ENCODE data around the gene TRNT1. TPM values are rescaled to one million over a fixed set of nuclear protein-coding genes. Genes with fewer than 3 reads are reported as not detected.

Gene TRNT1
- total RNA-seq, 1 donor from 2014 or later: 12.1 TPM

DNA sequence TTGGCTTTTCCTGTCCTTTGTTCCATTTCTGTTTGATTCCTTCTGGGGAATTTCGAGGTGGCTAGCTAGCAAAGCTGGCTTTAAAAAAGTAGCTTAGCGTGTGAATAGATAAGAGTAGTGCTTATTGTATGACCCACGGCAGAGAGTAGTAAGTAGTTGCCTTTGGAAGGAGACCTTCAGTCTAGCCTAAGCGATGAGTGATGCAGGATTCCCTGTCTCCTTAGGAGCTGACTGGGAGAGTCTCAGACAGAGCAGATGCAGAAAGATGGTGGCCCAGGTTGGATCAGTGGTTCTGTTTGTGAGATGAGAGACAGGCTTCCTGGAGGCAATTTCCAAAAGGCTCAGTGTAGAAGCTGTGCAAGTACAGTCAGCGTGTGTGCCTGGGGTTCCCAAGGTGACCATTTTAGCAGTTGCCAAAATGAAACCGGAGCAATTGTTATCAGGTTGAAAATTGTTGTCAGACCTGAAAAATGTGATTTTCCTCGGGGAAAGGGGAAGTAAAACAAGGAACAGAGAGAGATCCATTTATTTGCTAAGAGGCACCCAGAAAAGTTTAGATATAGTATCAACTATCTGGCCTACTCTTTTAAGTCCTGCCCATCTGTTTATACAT is 15.9 kb upstream of the TRNT1 start:
- no peak overlapping the region for H3K27ac Mint-ChIP-seq (ENCODE audit: unreplicated experiment)
- DNase-seq (ENCODE audit: low spot score): no peak

DNA sequence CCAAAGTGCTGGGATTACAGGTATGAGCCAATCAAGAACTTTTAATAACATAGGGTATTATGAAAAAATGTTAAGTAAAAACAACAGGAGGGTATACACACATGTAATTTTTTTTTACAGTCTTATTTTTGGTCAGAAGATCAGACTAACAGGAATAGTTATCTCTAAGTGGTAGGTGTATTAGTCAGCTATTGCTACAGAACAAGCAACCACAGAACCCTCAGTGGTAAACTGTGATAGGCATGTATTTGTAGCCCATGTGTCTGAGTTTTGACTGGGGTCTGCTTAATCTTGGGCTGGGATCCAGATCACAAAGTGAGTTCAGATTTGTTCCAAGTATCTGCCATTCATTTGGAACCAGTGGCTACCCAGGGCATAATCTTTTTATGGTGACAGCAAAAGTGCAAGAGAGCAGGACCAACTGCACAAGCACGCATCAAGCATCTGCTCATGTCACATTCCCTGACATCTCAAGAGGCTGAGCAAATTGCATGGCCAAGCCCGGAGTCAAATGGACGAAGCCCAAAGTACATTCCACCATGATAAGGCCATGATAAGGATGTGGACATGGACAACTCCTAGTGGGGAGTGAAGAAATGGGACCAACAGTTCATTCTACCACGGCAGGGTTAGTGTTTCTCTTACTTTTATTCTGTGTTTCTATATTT is 13.6 kb upstream of the TRNT1 start:
- no peak overlapping the region for H3K27ac Mint-ChIP-seq (ENCODE audit: unreplicated experiment)
- H3K9me3 Mint-ChIP-seq (ENCODE audit: unreplicated experiment): peaks cover 40% of the 10 kb centered on the region
- no peak overlapping the region for H3K4me3 Mint-ChIP-seq (ENCODE audit: unreplicated experiment)
- H3K4me1 Mint-ChIP-seq (ENCODE audit: unreplicated experiment): no peaks in the 10 kb centered on the region
- no peak for DNase-seq (ENCODE audit: low spot score)
- H3K36me3 Mint-ChIP-seq (ENCODE audit: low read depth, unreplicated experiment): no peaks in the 10 kb centered on the region
- no peaks in the 10 kb centered on the region for H3K27me3 Mint-ChIP-seq (ENCODE audit: unreplicated experiment)
- TF ChIP-seq, protein P1, sequence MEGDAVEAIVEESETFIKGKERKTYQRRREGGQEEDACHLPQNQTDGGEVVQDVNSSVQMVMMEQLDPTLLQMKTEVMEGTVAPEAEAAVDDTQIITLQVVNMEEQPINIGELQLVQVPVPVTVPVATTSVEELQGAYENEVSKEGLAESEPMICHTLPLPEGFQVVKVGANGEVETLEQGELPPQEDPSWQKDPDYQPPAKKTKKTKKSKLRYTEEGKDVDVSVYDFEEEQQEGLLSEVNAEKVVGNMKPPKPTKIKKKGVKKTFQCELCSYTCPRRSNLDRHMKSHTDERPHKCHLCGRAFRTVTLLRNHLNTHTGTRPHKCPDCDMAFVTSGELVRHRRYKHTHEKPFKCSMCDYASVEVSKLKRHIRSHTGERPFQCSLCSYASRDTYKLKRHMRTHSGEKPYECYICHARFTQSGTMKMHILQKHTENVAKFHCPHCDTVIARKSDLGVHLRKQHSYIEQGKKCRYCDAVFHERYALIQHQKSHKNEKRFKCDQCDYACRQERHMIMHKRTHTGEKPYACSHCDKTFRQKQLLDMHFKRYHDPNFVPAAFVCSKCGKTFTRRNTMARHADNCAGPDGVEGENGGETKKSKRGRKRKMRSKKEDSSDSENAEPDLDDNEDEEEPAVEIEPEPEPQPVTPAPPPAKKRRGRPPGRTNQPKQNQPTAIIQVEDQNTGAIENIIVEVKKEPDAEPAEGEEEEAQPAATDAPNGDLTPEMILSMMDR (IDR thresholded peaks at IDR 0.05; ENCODE audit: unreplicated experiment): no peak

More for the DNA sequence above, 15.9 kb upstream of the TRNT1 start:
- Mint-ChIP-seq H3K36me3 (ENCODE audit: low read depth, unreplicated experiment) (no peaks in the 10 kb centered on the region), H3K4me3 (ENCODE audit: unreplicated experiment) (no peak overlapping the region), H3K27me3 (ENCODE audit: unreplicated experiment) (no peaks in the 10 kb centered on the region), H3K4me1 (ENCODE audit: unreplicated experiment) (no peaks in the 10 kb centered on the region), H3K9me3 (ENCODE audit: unreplicated experiment) (peaks cover 31% of the 10 kb centered on the region)
- TF ChIP-seq, protein P1 (IDR thresholded peaks at IDR 0.05; ENCODE audit: unreplicated experiment): no peak

DNA sequence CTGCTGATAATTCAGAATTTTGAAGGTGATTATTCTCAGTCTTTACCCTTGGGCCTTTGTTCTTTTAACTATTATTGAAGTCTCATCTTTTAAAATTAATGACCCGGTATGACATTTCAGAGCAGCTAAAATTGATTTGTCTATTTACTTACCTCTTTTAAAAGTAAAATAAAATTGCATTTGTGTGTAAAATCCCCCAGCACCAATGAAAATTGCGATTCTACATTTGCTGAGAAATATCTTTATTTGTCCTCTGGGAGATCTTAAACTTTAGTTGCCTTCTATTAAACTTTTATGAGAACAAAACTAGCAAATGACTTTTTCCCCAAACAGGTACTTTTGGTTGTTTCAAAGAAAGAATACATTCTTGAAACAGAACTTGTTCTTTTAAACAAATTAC is 9.1 kb upstream of the TRNT1 start:
- H3K9me3 Mint-ChIP-seq (ENCODE audit: unreplicated experiment): peaks cover 25% of the 10 kb centered on the region
- H3K27ac Mint-ChIP-seq (ENCODE audit: unreplicated experiment): no peak overlapping the region
- H3K4me3 Mint-ChIP-seq (ENCODE audit: unreplicated experiment): no peak overlapping the region
- H3K4me1 Mint-ChIP-seq (ENCODE audit: unreplicated experiment): no peaks in the 10 kb centered on the region
- H3K27me3 Mint-ChIP-seq (ENCODE audit: unreplicated experiment): no peaks in the 10 kb centered on the region
- H3K36me3 Mint-ChIP-seq (ENCODE audit: low read depth, unreplicated experiment): no peaks in the 10 kb centered on the region
- TF ChIP-seq, protein P1 (IDR thresholded peaks at IDR 0.05; ENCODE audit: unreplicated experiment): no peak
- no peak for DNase-seq (ENCODE audit: low spot score)

DNA sequence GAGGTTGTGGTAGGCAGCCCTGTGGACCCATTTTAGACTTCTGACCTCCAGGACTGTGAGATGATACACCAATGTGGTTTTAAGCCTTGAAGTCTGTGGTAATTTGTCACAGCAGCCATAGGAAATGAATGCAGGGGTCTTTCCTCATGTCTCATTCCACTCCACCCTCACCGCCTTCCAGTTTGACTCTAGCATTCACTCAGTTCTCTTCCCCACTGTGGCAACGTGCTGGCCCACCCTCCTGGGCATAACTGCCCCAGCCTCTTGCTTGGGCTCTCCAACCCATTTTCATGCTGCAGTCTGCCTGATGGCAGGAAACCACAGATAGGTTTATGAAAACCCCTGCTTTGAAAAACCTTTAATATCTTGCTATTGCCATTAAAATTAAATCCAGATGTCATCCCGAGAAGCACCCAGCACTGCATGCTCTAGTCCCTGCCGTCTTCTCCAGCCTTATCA is 7.3 kb upstream of the TRNT1 start:
- TF ChIP-seq, protein P1 (IDR thresholded peaks at IDR 0.05; ENCODE audit: unreplicated experiment): no peak
- Mint-ChIP-seq H3K27me3 (ENCODE audit: unreplicated experiment) (peaks cover 1% of the 10 kb centered on the region), H3K36me3 (ENCODE audit: low read depth, unreplicated experiment) (no peaks in the 10 kb centered on the region), H3K4me3 (ENCODE audit: unreplicated experiment) (no peak overlapping the region), H3K9me3 (ENCODE audit: unreplicated experiment) (peaks cover 25% of the 10 kb centered on the region), H3K27ac (ENCODE audit: unreplicated experiment) (no peak overlapping the region), H3K4me1 (ENCODE audit: unreplicated experiment) (no peaks in the 10 kb centered on the region)
- DNase-seq (ENCODE audit: low spot score): no peak

DNA sequence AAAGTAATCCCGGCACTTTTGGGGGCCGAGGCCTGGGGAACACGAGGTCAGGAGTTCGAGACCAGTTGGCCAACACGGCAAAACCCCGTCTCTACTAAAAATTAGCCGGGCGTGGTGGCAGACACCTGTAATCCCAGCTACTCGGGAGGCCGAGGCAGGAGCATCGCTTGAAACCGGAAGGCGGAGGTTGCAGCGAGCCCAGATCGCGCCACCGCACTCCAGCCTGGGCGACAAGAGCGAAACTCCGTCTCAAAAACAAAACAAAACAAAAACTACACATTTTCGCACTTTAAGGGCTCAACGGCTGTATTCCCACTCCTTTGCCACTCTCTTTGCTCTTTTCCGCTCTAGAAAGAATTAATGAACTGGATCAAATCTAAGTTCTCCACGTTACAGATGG is 763 bp upstream of the TRNT1 start:
- Mint-ChIP-seq H3K4me3 (ENCODE audit: unreplicated experiment) (peak overlapping the region; percentile 91), H3K9me3 (ENCODE audit: unreplicated experiment) (peaks cover 13% of the 10 kb centered on the region), H3K4me1 (ENCODE audit: unreplicated experiment) (peaks cover 20% of the 10 kb centered on the region), H3K27me3 (ENCODE audit: unreplicated experiment) (peaks cover 16% of the 10 kb centered on the region), H3K27ac (ENCODE audit: unreplicated experiment) (peak overlapping the region; percentile 95), H3K36me3 (ENCODE audit: low read depth, unreplicated experiment) (peaks cover 19% of the 10 kb centered on the region)
- TF ChIP-seq, protein P1 (IDR thresholded peaks at IDR 0.05; ENCODE audit: unreplicated experiment): no peak
- DNase-seq (ENCODE audit: low spot score): no peak
